ENCODE results near the gene STXBP5.
"Not testable (repeated sequence)": the region's sequence is repeated elsewhere in the genome, so short reads cannot be mapped to it uniquely, and the experiment has no call there.

Gene STXBP5

DNA sequence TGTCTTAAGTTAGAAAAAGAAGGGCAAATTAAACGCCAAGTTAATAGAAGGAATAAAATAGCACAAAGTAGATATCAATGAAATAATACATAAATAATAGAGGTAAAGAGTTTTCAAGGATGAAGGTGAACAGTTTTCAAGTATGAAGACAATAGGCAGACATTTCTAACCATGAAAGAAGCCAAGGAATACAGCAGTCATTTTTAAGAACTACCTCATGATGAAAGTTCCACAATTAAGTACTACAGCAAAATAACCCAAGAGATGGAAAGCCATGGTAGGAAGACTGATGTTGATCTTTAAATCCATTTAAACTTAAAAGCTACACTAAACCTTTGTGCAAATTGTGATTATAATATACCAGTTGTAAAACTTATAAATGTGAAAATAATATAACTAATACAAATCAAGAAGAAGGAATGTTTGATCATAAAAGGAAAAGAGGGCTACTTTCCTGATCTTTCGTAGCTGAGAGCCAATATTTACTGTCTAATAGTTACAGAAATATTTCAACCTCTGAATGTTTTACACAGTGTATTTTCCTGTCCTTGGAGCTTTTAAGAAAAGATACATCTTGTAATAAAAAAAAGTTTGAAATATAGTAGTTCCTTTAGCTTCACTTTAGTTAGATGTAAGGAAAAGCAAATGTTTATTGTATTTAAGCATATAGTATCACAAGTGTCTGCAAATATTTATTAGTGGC is 143.1 kb downstream of the STXBP5 start:
- no peaks in the 10 kb centered on the region for H3K27me3 ChIP-seq (ENCODE audit: control insufficient read depth, insufficient read depth, low read length)
- no peak overlapping the region for H3K27ac ChIP-seq (ENCODE audit: low read depth, low read length)
- no peaks in the 10 kb centered on the region for H3K36me3 ChIP-seq (ENCODE audit: control insufficient read depth, insufficient read depth, low read length)
- no peaks in the 10 kb centered on the region for H3K4me1 ChIP-seq (ENCODE audit: control insufficient read depth, insufficient read depth, low read length)
- no peak overlapping the region for H3K9ac ChIP-seq (ENCODE audit: low read length)
- H3K4me3 ChIP-seq (ENCODE audit: low read length): no peak overlapping the region

DNA sequence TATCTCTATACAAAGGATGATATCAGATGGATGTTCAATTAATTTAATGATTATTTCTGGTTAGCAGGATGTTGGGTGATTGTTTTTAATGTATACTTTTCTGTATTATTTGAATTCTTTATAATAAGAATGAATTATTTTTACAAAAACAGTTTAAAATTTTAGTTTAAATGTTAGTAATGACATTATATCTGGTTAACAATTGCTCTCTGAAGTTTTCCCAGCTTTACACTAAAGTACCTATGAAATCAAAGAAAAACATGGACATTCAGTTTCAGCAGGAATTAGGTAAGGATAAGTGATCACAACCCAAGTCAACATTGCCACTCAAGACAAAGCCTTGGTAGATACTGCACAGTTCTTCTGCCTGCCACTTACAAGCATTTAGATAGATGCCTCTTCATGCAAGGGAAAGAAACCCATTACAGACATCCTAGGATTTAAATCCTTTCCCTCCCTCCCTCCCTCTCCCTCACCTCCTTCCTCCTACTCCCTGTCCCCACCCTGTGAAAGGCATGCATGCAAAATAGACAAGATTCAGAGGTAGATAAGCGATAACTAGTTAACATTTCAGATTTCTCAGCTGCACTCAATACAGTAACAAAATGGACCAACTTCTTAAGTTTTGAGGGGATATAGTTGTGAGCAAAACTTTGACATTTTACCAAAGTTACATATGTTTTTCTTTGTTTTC is 143.8 kb downstream of the STXBP5 start:
- Histone ChIP-seq H3K36me3 (ENCODE audit: control insufficient read depth, insufficient read depth, low read length) (no peaks in the 10 kb centered on the region), H3K4me3 (ENCODE audit: low read length) (no peak overlapping the region), H3K9ac (ENCODE audit: low read length) (no peak overlapping the region), H3K4me1 (ENCODE audit: control insufficient read depth, insufficient read depth, low read length) (no peaks in the 10 kb centered on the region), H3K27ac (ENCODE audit: low read depth, low read length) (no peak overlapping the region), H3K27me3 (ENCODE audit: control insufficient read depth, insufficient read depth, low read length) (no peaks in the 10 kb centered on the region)

DNA sequence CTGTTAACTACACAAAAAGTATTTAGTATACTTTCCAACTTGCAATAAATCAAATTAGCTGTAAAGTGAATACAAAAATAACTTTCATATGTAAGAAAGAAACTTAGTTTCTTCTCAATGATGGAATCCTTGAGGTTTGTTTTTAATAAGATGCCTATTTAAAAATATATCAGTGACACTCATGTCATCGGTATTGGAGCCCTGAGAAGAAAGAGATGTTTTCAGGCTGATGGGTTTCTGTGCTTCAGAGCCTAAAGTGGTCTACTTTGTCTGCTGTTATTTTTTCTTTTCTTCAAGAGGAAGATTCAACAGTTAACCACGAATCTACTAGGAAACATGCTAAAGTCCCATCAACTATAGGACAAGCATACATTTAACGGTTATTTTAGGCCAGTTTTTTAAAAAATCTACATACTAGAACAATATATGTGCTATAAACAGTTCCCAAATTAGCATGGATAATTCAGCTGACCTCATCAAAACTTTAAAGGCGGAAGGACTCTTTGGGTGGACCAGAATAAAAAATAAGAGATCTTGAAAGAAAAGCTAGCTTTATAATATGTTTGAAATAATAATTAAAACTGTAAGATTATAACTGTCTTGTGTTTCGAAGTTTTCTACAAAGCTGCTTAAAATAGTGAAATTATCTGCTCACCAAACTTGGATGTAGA is 157.2 kb downstream of the STXBP5 start:
- Histone ChIP-seq H3K36me3 (ENCODE audit: control insufficient read depth, insufficient read depth, low read length) (peaks cover 10% of the 10 kb centered on the region), H3K27me3 (ENCODE audit: control insufficient read depth, insufficient read depth, low read length) (no peaks in the 10 kb centered on the region), H3K4me1 (ENCODE audit: control insufficient read depth, insufficient read depth, low read length) (no peaks in the 10 kb centered on the region), H3K4me3 (ENCODE audit: low read length) (no peak overlapping the region), H3K9ac (ENCODE audit: low read length) (no peak overlapping the region), H3K27ac (ENCODE audit: low read depth, low read length) (no peak overlapping the region)

DNA sequence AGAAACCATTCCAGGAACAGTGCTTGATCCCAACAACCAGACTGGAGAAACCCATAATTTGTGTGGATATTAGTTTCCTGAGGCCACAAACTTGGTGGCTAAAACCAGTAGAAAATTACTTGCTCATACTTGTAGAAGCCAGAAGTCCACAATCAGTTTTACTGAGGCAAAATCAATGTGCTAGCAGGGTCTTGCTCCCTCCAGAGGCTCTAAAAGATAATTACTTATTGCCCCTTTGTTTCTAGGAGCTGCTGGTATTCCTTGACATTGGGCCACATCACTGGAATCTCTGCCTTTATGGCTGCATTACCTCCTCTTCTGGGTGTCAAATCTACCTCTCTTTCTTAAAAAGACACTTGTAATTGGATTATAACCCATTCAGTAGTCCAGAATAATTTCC is 162.1 kb downstream of the STXBP5 start:
- Histone ChIP-seq H3K36me3 (ENCODE audit: control insufficient read depth, insufficient read depth, low read length) (peaks cover 7% of the 10 kb centered on the region), H3K4me1 (ENCODE audit: control insufficient read depth, insufficient read depth, low read length) (no peaks in the 10 kb centered on the region), H3K4me3 (ENCODE audit: low read length) (no peak overlapping the region), H3K27me3 (ENCODE audit: control insufficient read depth, insufficient read depth, low read length) (no peaks in the 10 kb centered on the region), H3K9ac (ENCODE audit: low read length) (no peak overlapping the region), H3K27ac (ENCODE audit: low read depth, low read length) (no peak overlapping the region)

DNA sequence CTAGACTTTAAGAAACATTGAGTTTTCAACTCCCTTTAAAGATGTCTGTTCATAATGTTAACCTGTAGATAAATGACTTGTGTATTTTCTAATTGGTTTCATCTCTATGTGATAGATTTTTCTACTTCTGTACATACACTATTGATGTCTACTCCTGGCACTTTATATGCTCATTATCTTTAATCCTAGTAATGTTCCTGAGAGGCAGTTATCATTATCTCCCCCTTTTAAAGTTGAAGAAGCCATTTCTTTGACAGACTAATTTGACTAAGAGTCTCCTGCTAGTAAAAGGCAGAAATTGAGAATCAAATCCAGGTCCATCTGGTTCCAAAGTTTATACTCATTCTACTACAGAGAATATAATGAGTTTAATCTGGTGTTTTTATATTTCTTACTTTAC is 167.1 kb downstream of the STXBP5 start:
- Histone ChIP-seq H3K27ac (ENCODE audit: low read depth, low read length) (no peak overlapping the region), H3K4me1 (ENCODE audit: control insufficient read depth, insufficient read depth, low read length) (no peaks in the 10 kb centered on the region), H3K36me3 (ENCODE audit: control insufficient read depth, insufficient read depth, low read length) (peaks cover 2% of the 10 kb centered on the region), H3K9ac (ENCODE audit: low read length) (no peak overlapping the region), H3K4me3 (ENCODE audit: low read length) (no peak overlapping the region), H3K27me3 (ENCODE audit: control insufficient read depth, insufficient read depth, low read length) (no peaks in the 10 kb centered on the region)

DNA sequence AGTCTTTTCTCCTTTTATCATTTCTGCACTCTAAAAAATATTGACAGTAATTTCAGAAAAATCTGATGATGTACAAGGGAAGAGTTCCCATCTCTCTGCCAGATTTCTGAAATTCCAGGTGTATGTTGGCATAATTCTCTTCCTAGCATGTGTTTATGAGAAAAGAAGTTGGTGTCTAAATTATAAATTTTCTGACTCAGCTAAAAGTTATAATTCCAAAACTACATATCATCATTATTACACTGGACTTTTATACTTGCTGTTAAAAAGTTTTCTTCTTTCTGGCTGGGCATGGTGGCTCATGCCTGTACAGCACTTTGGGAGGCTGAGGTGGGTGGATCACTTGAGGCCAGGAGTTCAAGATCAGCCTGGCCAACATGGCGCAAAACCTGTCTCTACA is 168.6 kb downstream of the STXBP5 start:
- H3K9ac ChIP-seq (ENCODE audit: low read length): no peak overlapping the region
- no peaks in the 10 kb centered on the region for H3K27me3 ChIP-seq (ENCODE audit: control insufficient read depth, insufficient read depth, low read length)
- no peak overlapping the region for H3K27ac ChIP-seq (ENCODE audit: low read depth, low read length)
- no peaks in the 10 kb centered on the region for H3K4me1 ChIP-seq (ENCODE audit: control insufficient read depth, insufficient read depth, low read length)
- peaks cover 2% of the 10 kb centered on the region for H3K36me3 ChIP-seq (ENCODE audit: control insufficient read depth, insufficient read depth, low read length)
- H3K4me3 ChIP-seq (ENCODE audit: low read length): no peak overlapping the region

DNA sequence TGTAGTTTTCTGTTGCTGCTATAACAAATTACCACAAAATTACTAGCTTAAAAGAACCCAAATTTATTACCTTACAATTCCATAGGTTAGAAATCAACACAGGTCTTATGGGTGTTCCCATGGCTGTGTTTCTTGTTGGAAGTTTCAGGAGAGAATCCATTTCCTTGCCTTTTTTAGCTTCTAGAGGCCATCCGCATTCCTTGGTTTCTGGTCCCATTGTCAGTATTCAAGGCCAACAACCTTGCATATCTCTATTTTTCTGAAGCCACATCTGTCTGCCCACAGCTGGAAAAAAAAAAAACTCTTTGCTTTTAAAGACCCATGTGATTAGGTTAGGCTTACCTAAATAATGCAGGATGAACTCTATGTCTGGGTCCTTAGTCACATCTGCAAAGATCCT is 174.6 kb downstream of the STXBP5 start:
- Histone ChIP-seq H3K4me1 (ENCODE audit: control insufficient read depth, insufficient read depth, low read length) (no peaks in the 10 kb centered on the region), H3K27ac (ENCODE audit: low read depth, low read length) (no peak overlapping the region), H3K4me3 (ENCODE audit: low read length) (no peak overlapping the region), H3K9ac (ENCODE audit: low read length) (no peak overlapping the region), H3K27me3 (ENCODE audit: control insufficient read depth, insufficient read depth, low read length) (no peaks in the 10 kb centered on the region), H3K36me3 (ENCODE audit: control insufficient read depth, insufficient read depth, low read length) (peaks cover 10% of the 10 kb centered on the region)

DNA sequence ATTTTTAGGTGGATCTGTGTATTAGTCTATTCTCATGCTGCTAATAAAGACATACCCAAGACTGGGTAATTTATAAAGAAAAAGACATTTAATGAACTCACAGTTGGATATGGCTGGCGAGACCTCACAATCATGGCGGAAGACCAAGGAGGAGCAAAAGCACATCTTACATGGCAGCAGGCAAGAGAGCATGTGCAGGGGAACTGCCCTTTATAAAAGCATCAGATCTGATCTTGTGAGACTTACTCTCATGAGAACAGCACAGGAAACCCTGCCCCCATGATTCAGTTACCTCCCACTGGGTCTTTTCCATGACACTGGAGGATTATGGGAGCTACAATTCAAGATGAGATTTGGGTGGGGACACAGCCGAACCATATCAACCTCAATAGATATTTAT is 176.6 kb downstream of the STXBP5 start:
- H3K4me3 ChIP-seq (ENCODE audit: low read length); H3K27ac ChIP-seq (ENCODE audit: low read depth, low read length); H3K9ac ChIP-seq (ENCODE audit: low read length); H3K36me3 ChIP-seq (ENCODE audit: control insufficient read depth, insufficient read depth, low read length); H3K27me3 ChIP-seq (ENCODE audit: control insufficient read depth, insufficient read depth, low read length); H3K4me1 ChIP-seq (ENCODE audit: control insufficient read depth, insufficient read depth, low read length): not testable (repeated sequence)

DNA sequence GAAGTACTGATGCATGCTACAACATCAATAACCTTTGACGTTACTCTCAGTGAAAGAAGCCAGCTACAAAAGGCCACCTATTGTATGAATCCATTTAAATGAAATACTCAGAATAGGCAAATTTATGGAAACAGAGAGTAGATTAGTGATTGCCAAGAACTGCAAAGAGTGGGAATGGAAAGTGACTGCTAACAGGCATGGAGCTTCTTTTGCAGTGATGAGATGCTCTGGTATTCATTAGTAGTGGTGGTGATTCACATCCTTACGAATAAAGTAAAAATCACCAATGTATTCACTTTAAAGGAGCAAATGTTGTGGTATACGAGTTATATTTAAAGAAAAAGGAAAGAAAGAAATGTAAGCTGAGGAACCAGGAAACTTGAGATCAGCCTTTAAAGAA is 177.5 kb downstream of the STXBP5 start:
- no peak overlapping the region for H3K9ac ChIP-seq (ENCODE audit: low read length)
- H3K27ac ChIP-seq (ENCODE audit: low read depth, low read length): no peak overlapping the region
- H3K27me3 ChIP-seq (ENCODE audit: control insufficient read depth, insufficient read depth, low read length): no peaks in the 10 kb centered on the region
- no peaks in the 10 kb centered on the region for H3K4me1 ChIP-seq (ENCODE audit: control insufficient read depth, insufficient read depth, low read length)
- H3K36me3 ChIP-seq (ENCODE audit: control insufficient read depth, insufficient read depth, low read length): peaks cover 7% of the 10 kb centered on the region
- H3K4me3 ChIP-seq (ENCODE audit: low read length): no peak overlapping the region

DNA sequence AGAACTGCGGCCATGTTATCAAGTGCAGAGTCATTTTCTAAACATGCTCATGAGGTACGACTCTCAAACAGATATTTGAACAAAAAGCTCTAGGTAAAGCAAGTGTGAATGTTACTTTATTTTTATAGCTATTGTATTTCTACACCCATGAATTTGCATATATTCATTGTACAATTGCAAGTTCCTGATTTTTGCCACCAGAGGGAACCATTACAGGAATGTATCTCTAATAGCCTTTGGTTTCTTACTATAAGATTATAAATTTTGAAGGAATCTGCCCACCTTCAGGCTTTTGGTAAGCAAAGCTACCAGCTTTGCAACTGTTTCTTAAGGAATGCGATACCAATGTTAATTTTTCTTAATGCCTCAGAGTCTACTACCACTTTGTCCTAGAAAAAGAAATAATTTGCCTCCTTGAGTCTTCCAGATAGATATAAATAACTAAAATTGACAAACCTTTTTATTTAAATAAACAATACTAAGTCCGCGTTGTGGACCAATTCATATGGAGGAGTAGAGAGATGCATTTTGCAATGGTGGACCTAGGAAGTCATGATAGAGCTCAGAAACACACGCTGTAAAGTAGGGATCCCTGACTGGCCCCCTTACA is 178.8 kb downstream of the STXBP5 start:
- Histone ChIP-seq H3K4me1 (ENCODE audit: control insufficient read depth, insufficient read depth, low read length) (no peaks in the 10 kb centered on the region), H3K4me3 (ENCODE audit: low read length) (no peak overlapping the region), H3K27me3 (ENCODE audit: control insufficient read depth, insufficient read depth, low read length) (no peaks in the 10 kb centered on the region), H3K27ac (ENCODE audit: low read depth, low read length) (no peak overlapping the region), H3K9ac (ENCODE audit: low read length) (no peak overlapping the region), H3K36me3 (ENCODE audit: control insufficient read depth, insufficient read depth, low read length) (peaks cover 7% of the 10 kb centered on the region)

DNA sequence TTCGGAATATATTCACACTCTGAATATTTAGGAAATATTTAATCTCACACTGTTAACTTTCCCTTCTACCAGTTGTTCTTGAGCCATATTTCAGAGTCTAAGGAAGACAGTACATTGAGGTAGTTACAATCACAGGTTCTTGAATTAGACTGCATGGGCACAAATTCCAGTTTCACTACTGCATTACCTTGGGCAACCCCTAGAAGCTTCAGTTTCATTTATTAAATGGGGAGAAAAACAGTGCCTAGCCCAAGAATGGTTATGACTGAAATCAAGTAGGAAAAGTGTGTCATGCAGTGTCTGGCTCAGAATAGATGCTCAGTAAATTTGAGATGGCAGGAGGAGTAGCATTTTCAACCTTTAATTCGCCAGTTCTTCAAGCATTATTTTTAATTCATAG is 179.8 kb downstream of the STXBP5 start:
- Histone ChIP-seq H3K4me1 (ENCODE audit: control insufficient read depth, insufficient read depth, low read length) (no peaks in the 10 kb centered on the region), H3K36me3 (ENCODE audit: control insufficient read depth, insufficient read depth, low read length) (peaks cover 7% of the 10 kb centered on the region), H3K27me3 (ENCODE audit: control insufficient read depth, insufficient read depth, low read length) (no peaks in the 10 kb centered on the region), H3K4me3 (ENCODE audit: low read length) (no peak overlapping the region), H3K27ac (ENCODE audit: low read depth, low read length) (no peak overlapping the region), H3K9ac (ENCODE audit: low read length) (no peak overlapping the region)

DNA sequence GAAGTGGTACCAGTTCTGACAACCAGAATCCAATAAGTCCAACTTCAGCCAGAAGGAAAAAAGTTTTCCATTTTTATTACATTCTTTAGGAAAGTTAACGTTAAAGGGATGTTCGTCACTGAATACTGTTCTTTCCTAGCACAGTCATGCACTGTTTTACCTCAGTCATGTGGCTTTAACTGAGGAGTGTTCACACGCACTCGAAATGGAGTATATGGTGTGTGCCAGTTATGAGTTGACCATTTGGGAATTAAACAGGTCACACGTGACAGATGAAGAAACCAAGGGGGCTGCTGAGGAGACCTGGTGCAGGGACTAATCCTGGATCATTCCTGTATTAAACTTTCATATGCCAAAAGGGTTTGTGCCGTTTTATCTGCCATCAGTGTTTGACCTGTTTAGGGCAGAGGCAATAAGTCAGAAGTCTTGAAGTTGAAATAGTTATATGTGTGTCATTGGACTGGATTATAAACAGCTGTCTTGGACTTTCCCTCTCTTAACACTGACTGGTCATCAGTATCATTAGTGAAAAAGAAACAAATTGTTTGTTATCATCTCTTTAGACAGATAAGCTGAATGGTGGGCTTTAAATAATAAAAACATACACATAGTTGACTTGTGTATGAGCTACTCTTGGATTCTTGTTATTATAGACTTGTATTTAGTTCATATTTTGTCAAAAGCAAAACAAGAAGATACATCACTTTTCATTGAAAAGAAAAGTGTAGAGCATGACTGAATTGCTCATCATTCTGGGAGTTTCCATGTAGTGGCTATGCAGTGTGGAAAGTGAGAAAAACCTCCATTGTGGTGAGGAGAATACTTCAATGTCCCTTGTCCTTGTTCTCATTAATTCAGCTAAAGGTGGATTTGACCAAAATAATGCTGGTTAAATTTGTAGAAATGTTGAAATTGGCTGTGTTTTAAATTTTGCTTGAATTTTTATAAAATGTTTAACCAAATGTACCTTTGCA is 180.8 kb downstream of the STXBP5 start:
- no peaks in the 10 kb centered on the region for H3K4me1 ChIP-seq (ENCODE audit: control insufficient read depth, insufficient read depth, low read length)
- H3K4me3 ChIP-seq (ENCODE audit: low read length): no peak overlapping the region
- no peaks in the 10 kb centered on the region for H3K27me3 ChIP-seq (ENCODE audit: control insufficient read depth, insufficient read depth, low read length)
- H3K27ac ChIP-seq (ENCODE audit: low read depth, low read length): no peak overlapping the region
- no peak overlapping the region for H3K9ac ChIP-seq (ENCODE audit: low read length)
- peaks cover 7% of the 10 kb centered on the region for H3K36me3 ChIP-seq (ENCODE audit: control insufficient read depth, insufficient read depth, low read length)

All from rectal smooth muscle tissue (tissue), 1 donor.